CD4-positive, CD25-positive, alpha-beta regulatory T cell (primary cell): ENCODE results near the gene RRBP1. TPM values are rescaled to one million over a fixed set of nuclear protein-coding genes. Genes with fewer than 3 reads are reported as not detected.

ENCODE experiments used
- ATAC-seq, 2 donors: fragments of 150-1000 bp; cut with Tn5 transposase; one replicate each; pipeline ENCODE4 v1.10.0; 2021; ENCODE audit warnings: low read depth in 2 of 2, moderate number of reproducible peaks in 2 of 2, moderate library complexity in 1 of 2
- DNase-seq, 3 donors: peaks; one replicate each; pipeline versions ENCODE4 v3.0.0 to v3.0.0-alpha.2; 2012 to 2022; ENCODE audit warnings: mixed read lengths in 1 of 3
- H3K27ac ChIP-seq: one replicate; pipeline ENCODE4 v1.7.0; 2013; ENCODE audit warnings: mild to moderate bottlenecking, low read length; ENCODE audit not compliant: insufficient read depth, poor library complexity, severe bottlenecking
- H3K27me3 ChIP-seq: one replicate; pipeline ENCODE4 v1.7.0; 2013; ENCODE audit warnings: low read length; ENCODE audit not compliant: control insufficient read depth, insufficient read depth
- H3K36me3 ChIP-seq: one replicate; pipeline ENCODE4 v1.7.0; 2013; ENCODE audit warnings: mild to moderate bottlenecking, low read length, moderate library complexity; ENCODE audit not compliant: control insufficient read depth, insufficient read depth
- H3K4me1 ChIP-seq: 2 replicates; pipeline ENCODE4 v1.7.0; 2013; ENCODE audit warnings: mild to moderate bottlenecking, low read length; ENCODE audit not compliant: insufficient read depth, control insufficient read depth, poor library complexity, severe bottlenecking
- H3K4me3 ChIP-seq: one replicate; pipeline ENCODE4 v1.7.0; 2013; ENCODE audit warnings: low read depth, mild to moderate bottlenecking, low read length, moderate library complexity
- H3K9me3 ChIP-seq, 2 experiments: 1 replicate in 1 of 2; 2 replicates in 1 of 2; pipeline ENCODE4 v1.7.0; 2013; ENCODE audit warnings: low read length in 2 of 2, mild to moderate bottlenecking in 1 of 2, moderate library complexity in 1 of 2; ENCODE audit not compliant: control insufficient read depth in 2 of 2
- H3K27ac Mint-ChIP-seq, 3 donors: one replicate each; pipeline ENCODE4 v1.8.0; 2020 to 2022; ENCODE audit warnings: mild to moderate bottlenecking in 3 of 3, mixed read lengths in 3 of 3, moderate library complexity in 2 of 3
- H3K27me3 Mint-ChIP-seq: one replicate; pipeline ENCODE4 v1.8.0; 2022; ENCODE audit warnings: mild to moderate bottlenecking, mixed read lengths
- H3K36me3 Mint-ChIP-seq: one replicate; pipeline ENCODE4 v1.8.0; 2020; ENCODE audit warnings: mixed read lengths
- H3K4me1 Mint-ChIP-seq, 4 donors: one replicate each; pipeline ENCODE4 v1.8.0; 2020 to 2022; ENCODE audit warnings: mixed read lengths in 4 of 4, mild to moderate bottlenecking in 1 of 4
- H3K4me3 Mint-ChIP-seq, 4 donors: one replicate each; pipeline ENCODE4 v1.8.0; 2020 to 2022; ENCODE audit warnings: mild to moderate bottlenecking in 4 of 4, mixed read lengths in 4 of 4, moderate library complexity in 3 of 4
- H3K9me3 Mint-ChIP-seq, 7 donors: one replicate each; pipeline ENCODE4 v1.8.0; 2020 to 2022; ENCODE audit warnings: mixed read lengths in 7 of 7, mild to moderate bottlenecking in 3 of 7, moderate library complexity in 2 of 7
- polyA plus RNA-seq, 4 donors: library from polyadenylated mRNA; unstranded; fragments of 300-500 nt; fragmentation: Illumina TruSeq; gene quantifications; one replicate each; pipeline ENCODE4 v1.2.3, GENCODE V29; 2021
- total RNA-seq: library from RNA; stranded (reverse); gene quantifications from one replicate; pipeline ENCODE4 v1.2.3, GENCODE V29; 2022

Gene RRBP1
- total and polyA plus RNA-seq, 5 donors from 2014 or later = 0.60 to 33.6 (median 1.8) TPM

GRCh38 chr20:17605131-17605660, 76.8 kb downstream of the RRBP1 start:
- Histone ChIP-seq H3K4me3 (no peak overlapping the region), H3K27ac (no peak overlapping the region), H3K4me1 (peaks cover 10% of the 10 kb centered on the region), H3K9me3 (no peaks in the 10 kb centered on the region), H3K27me3 (no peaks in the 10 kb centered on the region), H3K36me3 (peaks cover 36% of the 10 kb centered on the region)
- H3K36me3 Mint-ChIP-seq = peaks cover 17% of the 10 kb centered on the region
- no peaks in the 10 kb centered on the region for H3K9me3 Mint-ChIP-seq
- peak overlapping the region in 1 of 3 donors; percentile 49 for H3K27ac Mint-ChIP-seq
- no peaks in the 10 kb centered on the region for H3K27me3 Mint-ChIP-seq
- DNase-seq = no peak
- no peak overlapping the region for H3K4me3 Mint-ChIP-seq
- peaks cover under 1 to 20% (median 11%) of the 10 kb centered on the region in 4 donors for H3K4me1 Mint-ChIP-seq
- no peak for ATAC-seq

- ATAC-seq (no peak), DNase-seq (no peak)
- H3K27me3 Mint-ChIP-seq = no peaks in the 10 kb centered on the region
- H3K27ac Mint-ChIP-seq = no peak overlapping the region
- H3K36me3 Mint-ChIP-seq = peaks cover 11% of the 10 kb centered on the region
- no peak overlapping the region for H3K4me3 Mint-ChIP-seq
- peaks cover 2 to 16% (median 8%) of the 10 kb centered on the region in 4 donors for H3K4me1 Mint-ChIP-seq
- no peaks in the 10 kb centered on the region for H3K27me3 ChIP-seq
- no peaks in the 10 kb centered on the region for H3K4me1 ChIP-seq
- H3K36me3 ChIP-seq = peaks cover 36% of the 10 kb centered on the region
- no peak overlapping the region for H3K27ac ChIP-seq
- no peak overlapping the region for H3K4me3 ChIP-seq
- H3K9me3 ChIP-seq = no peaks in the 10 kb centered on the region
- peaks cover 0 to 2% (median 0%) of the 10 kb centered on the region in 7 donors for H3K9me3 Mint-ChIP-seq
Observed at GRCh38 chr20:17602493-17602892, 79.5 kb downstream of the RRBP1 start.

- H3K36me3 Mint-ChIP-seq = peaks cover 11% of the 10 kb centered on the region
- DNase-seq (no peak), ATAC-seq (no peak)
- Histone ChIP-seq H3K4me3 (no peak overlapping the region), H3K27ac (no peak overlapping the region), H3K27me3 (no peaks in the 10 kb centered on the region), H3K36me3 (peaks cover 36% of the 10 kb centered on the region), H3K9me3 (no peaks in the 10 kb centered on the region), H3K4me1 (no peaks in the 10 kb centered on the region)
- H3K9me3 Mint-ChIP-seq = peaks cover 0 to 2% (median 0%) of the 10 kb centered on the region in 7 donors
- H3K4me1 Mint-ChIP-seq = peaks cover 5 to 21% (median 12%) of the 10 kb centered on the region in 4 donors
- no peaks in the 10 kb centered on the region for H3K27me3 Mint-ChIP-seq
- H3K27ac Mint-ChIP-seq = peak overlapping the region in 2 of 3 donors; percentile 62 to 72
- no peak overlapping the region for H3K4me3 Mint-ChIP-seq
Observed at GRCh38 chr20:17601957-17602356, 80.1 kb downstream of the RRBP1 start.

GRCh38 chr20:17598013-17598550, 84.0 kb downstream of the RRBP1 start:
- H3K9me3 ChIP-seq = no peaks in the 10 kb centered on the region
- H3K4me1 ChIP-seq = no peaks in the 10 kb centered on the region
- DNase-seq (no peak), ATAC-seq (no peak)
- no peaks in the 10 kb centered on the region for H3K27me3 ChIP-seq
- Mint-ChIP-seq H3K36me3 (peaks cover 15% of the 10 kb centered on the region), H3K4me1 (peaks cover 15 to 47% (median 35%) of the 10 kb centered on the region in 4 donors), H3K27ac (no peak overlapping the region), H3K9me3 (peaks cover 0 to 2% (median 0%) of the 10 kb centered on the region in 7 donors), H3K4me3 (no peak overlapping the region), H3K27me3 (no peaks in the 10 kb centered on the region)
- no peak overlapping the region for H3K4me3 ChIP-seq
- H3K27ac ChIP-seq = no peak overlapping the region
- H3K36me3 ChIP-seq = peaks cover 16% of the 10 kb centered on the region

- Mint-ChIP-seq H3K9me3 (peaks cover 0 to 2% (median 0%) of the 10 kb centered on the region in 7 donors), H3K27me3 (no peaks in the 10 kb centered on the region), H3K4me1 (peaks cover 15 to 51% (median 44%) of the 10 kb centered on the region in 4 donors), H3K4me3 (no peak overlapping the region), H3K36me3 (peaks cover 21% of the 10 kb centered on the region), H3K27ac (peak overlapping the region in 2 of 3 donors; percentile 11 to 74)
- Histone ChIP-seq H3K36me3 (peaks cover 2% of the 10 kb centered on the region), H3K27ac (no peak overlapping the region), H3K4me3 (no peak overlapping the region), H3K27me3 (no peaks in the 10 kb centered on the region), H3K4me1 (no peaks in the 10 kb centered on the region), H3K9me3 (no peaks in the 10 kb centered on the region)
- ATAC-seq (no peak), DNase-seq (no peak)
Observed at GRCh38 chr20:17595856-17596255, 86.2 kb downstream of the RRBP1 start.

GRCh38 chr20:17594443-17594842, 87.6 kb downstream of the RRBP1 start:
- no peaks in the 10 kb centered on the region for H3K27me3 Mint-ChIP-seq
- H3K36me3 Mint-ChIP-seq = peaks cover 18% of the 10 kb centered on the region
- no peak overlapping the region for H3K27ac Mint-ChIP-seq
- Histone ChIP-seq H3K4me3 (no peak overlapping the region), H3K9me3 (no peaks in the 10 kb centered on the region), H3K27me3 (no peaks in the 10 kb centered on the region), H3K36me3 (peaks cover 2% of the 10 kb centered on the region), H3K27ac (no peak overlapping the region), H3K4me1 (no peaks in the 10 kb centered on the region)
- DNase-seq (no peak), ATAC-seq (no peak)
- H3K9me3 Mint-ChIP-seq = peaks cover 0 to 2% (median 0%) of the 10 kb centered on the region in 7 donors
- no peak overlapping the region for H3K4me3 Mint-ChIP-seq
- H3K4me1 Mint-ChIP-seq = peaks cover 15 to 56% (median 46%) of the 10 kb centered on the region in 4 donors

GRCh38 chr20:17593902-17594301, 88.1 kb downstream of the RRBP1 start:
- no peaks in the 10 kb centered on the region for H3K4me1 ChIP-seq
- no peak overlapping the region for H3K4me3 ChIP-seq
- H3K4me1 Mint-ChIP-seq = peaks cover 15 to 58% (median 45%) of the 10 kb centered on the region in 4 donors
- DNase-seq (no peak), ATAC-seq (no peak)
- peaks cover 0 to 2% (median 0%) of the 10 kb centered on the region in 7 donors for H3K9me3 Mint-ChIP-seq
- no peaks in the 10 kb centered on the region for H3K9me3 ChIP-seq
- H3K27me3 Mint-ChIP-seq = no peaks in the 10 kb centered on the region
- no peak overlapping the region for H3K27ac ChIP-seq
- no peak overlapping the region for H3K27ac Mint-ChIP-seq
- peaks cover 2% of the 10 kb centered on the region for H3K36me3 ChIP-seq
- no peaks in the 10 kb centered on the region for H3K27me3 ChIP-seq
- peaks cover 18% of the 10 kb centered on the region for H3K36me3 Mint-ChIP-seq
- H3K4me3 Mint-ChIP-seq = no peak overlapping the region

GRCh38 chr20:17590245-17590644, 91.8 kb downstream of the RRBP1 start:
- H3K27ac Mint-ChIP-seq = peak overlapping the region in 1 of 3 donors; percentile 1
- H3K4me3 Mint-ChIP-seq = no peak overlapping the region
- no peaks in the 10 kb centered on the region for H3K27me3 Mint-ChIP-seq
- Histone ChIP-seq H3K4me3 (no peak overlapping the region), H3K36me3 (peaks cover 2% of the 10 kb centered on the region), H3K4me1 (no peaks in the 10 kb centered on the region), H3K27ac (no peak overlapping the region), H3K9me3 (no peaks in the 10 kb centered on the region), H3K27me3 (no peaks in the 10 kb centered on the region)
- no peaks in the 10 kb centered on the region for H3K9me3 Mint-ChIP-seq
- ATAC-seq (no peak), DNase-seq (no peak)
- H3K36me3 Mint-ChIP-seq = peaks cover 17% of the 10 kb centered on the region
- peaks cover 8 to 49% (median 33%) of the 10 kb centered on the region in 4 donors for H3K4me1 Mint-ChIP-seq
